ENCODE results near the gene TAF4. TPM values are rescaled to one million over a fixed set of nuclear protein-coding genes. Genes with fewer than 3 reads are reported as not detected.
A peak's percentile ranks its signal among the peaks of the same experiment; 100 is the strongest.

Gene TAF4
- total and polyA plus RNA-seq, 2 donors = 3.4 to 12.0 TPM

- H3K9me3 ChIP-seq (ENCODE audit: control insufficient read depth in 2 of 2, insufficient read depth in 1 of 2, low read length in 1 of 2) = no peaks in the 10 kb centered on the region
- WGBS = 65% methylated on average over 6 of the region's 6 CpGs
- H3K27ac ChIP-seq (ENCODE audit: low read depth in 1 of 2, low read length in 1 of 2) = no peak overlapping the region
- H3K4me1 ChIP-seq (ENCODE audit: control insufficient read depth in 2 of 2, insufficient read depth in 2 of 2, low read length in 2 of 2) = no peaks in the 10 kb centered on the region
- H3K36me3 ChIP-seq (ENCODE audit: control insufficient read depth in 2 of 2, insufficient read depth in 2 of 2, low read length in 1 of 2) = peaks cover 0 to 3% of the 10 kb centered on the region in 2 donors
- no peaks in the 10 kb centered on the region for H3K27me3 ChIP-seq (ENCODE audit: control insufficient read depth in 2 of 2, insufficient read depth in 1 of 2, low read length in 1 of 2)
- no peak overlapping the region for H3K4me3 ChIP-seq (ENCODE audit: low read length in 2 of 2)
- DNase-seq (ENCODE audit: low read depth in 6 of 9, low spot score in 9 of 9) = no peak
Observed at GRCh38 chr20:62044631-62045030, 21.1 kb downstream of the TAF4 start.

- Histone ChIP-seq H3K27ac (ENCODE audit: low read depth in 1 of 2, low read length in 1 of 2) (no peak overlapping the region), H3K4me1 (ENCODE audit: control insufficient read depth in 2 of 2, insufficient read depth in 2 of 2, low read length in 2 of 2) (no peaks in the 10 kb centered on the region), H3K27me3 (ENCODE audit: control insufficient read depth in 2 of 2, insufficient read depth in 1 of 2, low read length in 1 of 2) (no peaks in the 10 kb centered on the region), H3K36me3 (ENCODE audit: control insufficient read depth in 2 of 2, insufficient read depth in 2 of 2, low read length in 1 of 2) (no peaks in the 10 kb centered on the region), H3K4me3 (ENCODE audit: low read length in 2 of 2) (no peak overlapping the region), H3K9me3 (ENCODE audit: control insufficient read depth in 2 of 2, insufficient read depth in 1 of 2, low read length in 1 of 2) (no peaks in the 10 kb centered on the region)
- WGBS = 98% methylated on average over 17 of the region's 17 CpGs
- DNase-seq (ENCODE audit: low read depth in 6 of 9, low spot score in 9 of 9) = no peak
Observed at GRCh38 chr20:62043131-62043914, 22.4 kb downstream of the TAF4 start.

GRCh38 chr20:62042025-62042820 lies 23.5 kb downstream of the TAF4 start:
- 95% methylated on average over 22 of the region's 22 CpGs for WGBS
- Histone ChIP-seq H3K27ac (ENCODE audit: low read depth in 1 of 2, low read length in 1 of 2) (no peak overlapping the region), H3K4me1 (ENCODE audit: control insufficient read depth in 2 of 2, insufficient read depth in 2 of 2, low read length in 2 of 2) (no peaks in the 10 kb centered on the region), H3K27me3 (ENCODE audit: control insufficient read depth in 2 of 2, insufficient read depth in 1 of 2, low read length in 1 of 2) (no peaks in the 10 kb centered on the region), H3K4me3 (ENCODE audit: low read length in 2 of 2) (no peak overlapping the region), H3K9me3 (ENCODE audit: control insufficient read depth in 2 of 2, insufficient read depth in 1 of 2, low read length in 1 of 2) (peaks cover 0 to 4% of the 10 kb centered on the region in 2 donors), H3K36me3 (ENCODE audit: control insufficient read depth in 2 of 2, insufficient read depth in 2 of 2, low read length in 1 of 2) (no peaks in the 10 kb centered on the region)
- DNase-seq (ENCODE audit: low read depth in 6 of 9, low spot score in 9 of 9) = no peak

- DNase-seq (ENCODE audit: low read depth in 6 of 9, low spot score in 9 of 9) = no peak
- no peaks in the 10 kb centered on the region for H3K4me1 ChIP-seq (ENCODE audit: control insufficient read depth in 2 of 2, insufficient read depth in 2 of 2, low read length in 2 of 2)
- H3K36me3 ChIP-seq (ENCODE audit: control insufficient read depth in 2 of 2, insufficient read depth in 2 of 2, low read length in 1 of 2) = no peaks in the 10 kb centered on the region
- 97% methylated on average over 13 of the region's 13 CpGs for WGBS
- H3K4me3 ChIP-seq (ENCODE audit: low read length in 2 of 2) = no peak overlapping the region
- peaks cover 0 to 4% of the 10 kb centered on the region in 2 donors for H3K9me3 ChIP-seq (ENCODE audit: control insufficient read depth in 2 of 2, insufficient read depth in 1 of 2, low read length in 1 of 2)
- no peak overlapping the region for H3K27ac ChIP-seq (ENCODE audit: low read depth in 1 of 2, low read length in 1 of 2)
- no peaks in the 10 kb centered on the region for H3K27me3 ChIP-seq (ENCODE audit: control insufficient read depth in 2 of 2, insufficient read depth in 1 of 2, low read length in 1 of 2)
Observed at GRCh38 chr20:62040933-62041332, 24.7 kb downstream of the TAF4 start.

- no peaks in the 10 kb centered on the region for H3K4me1 ChIP-seq (ENCODE audit: control insufficient read depth in 2 of 2, insufficient read depth in 2 of 2, low read length in 2 of 2)
- 97% methylated on average over 25 of the region's 25 CpGs for WGBS
- DNase-seq (ENCODE audit: low read depth in 6 of 9, low spot score in 9 of 9) = no peak
- no peaks in the 10 kb centered on the region for H3K36me3 ChIP-seq (ENCODE audit: control insufficient read depth in 2 of 2, insufficient read depth in 2 of 2, low read length in 1 of 2)
- H3K4me3 ChIP-seq (ENCODE audit: low read length in 2 of 2) = no peak overlapping the region
- H3K27ac ChIP-seq (ENCODE audit: low read depth in 1 of 2, low read length in 1 of 2) = no peak overlapping the region
- H3K9me3 ChIP-seq (ENCODE audit: control insufficient read depth in 2 of 2, insufficient read depth in 1 of 2, low read length in 1 of 2) = peaks cover 0 to 4% of the 10 kb centered on the region in 2 donors
- no peaks in the 10 kb centered on the region for H3K27me3 ChIP-seq (ENCODE audit: control insufficient read depth in 2 of 2, insufficient read depth in 1 of 2, low read length in 1 of 2)
Observed at GRCh38 chr20:62040381-62040922, 25.2 kb downstream of the TAF4 start.

GRCh38 chr20:62039738-62040137 lies 25.9 kb downstream of the TAF4 start:
- Histone ChIP-seq H3K36me3 (ENCODE audit: control insufficient read depth in 2 of 2, insufficient read depth in 2 of 2, low read length in 1 of 2) (no peaks in the 10 kb centered on the region), H3K9me3 (ENCODE audit: control insufficient read depth in 2 of 2, insufficient read depth in 1 of 2, low read length in 1 of 2) (peaks cover 0 to 4% of the 10 kb centered on the region in 2 donors), H3K27ac (ENCODE audit: low read depth in 1 of 2, low read length in 1 of 2) (no peak overlapping the region), H3K4me3 (ENCODE audit: low read length in 2 of 2) (no peak overlapping the region), H3K27me3 (ENCODE audit: control insufficient read depth in 2 of 2, insufficient read depth in 1 of 2, low read length in 1 of 2) (no peaks in the 10 kb centered on the region), H3K4me1 (ENCODE audit: control insufficient read depth in 2 of 2, insufficient read depth in 2 of 2, low read length in 2 of 2) (no peaks in the 10 kb centered on the region)
- DNase-seq (ENCODE audit: low read depth in 6 of 9, low spot score in 9 of 9) = no peak
- 98% methylated on average over 6 of the region's 6 CpGs for WGBS

GRCh38 chr20:62032609-62033368 lies 32.9 kb downstream of the TAF4 start:
- no peak overlapping the region for H3K4me3 ChIP-seq (ENCODE audit: low read length in 2 of 2)
- H3K4me1 ChIP-seq (ENCODE audit: control insufficient read depth in 2 of 2, insufficient read depth in 2 of 2, low read length in 2 of 2) = peaks cover 15 to 35% of the 10 kb centered on the region in 2 donors
- 85% methylated on average over 13 of the region's 13 CpGs for WGBS
- no peak for DNase-seq (ENCODE audit: low read depth in 6 of 9, low spot score in 9 of 9)
- H3K27ac ChIP-seq (ENCODE audit: low read depth in 1 of 2, low read length in 1 of 2) = no peak overlapping the region
- no peaks in the 10 kb centered on the region for H3K27me3 ChIP-seq (ENCODE audit: control insufficient read depth in 2 of 2, insufficient read depth in 1 of 2, low read length in 1 of 2)
- H3K9me3 ChIP-seq (ENCODE audit: control insufficient read depth in 2 of 2, insufficient read depth in 1 of 2, low read length in 1 of 2) = peaks cover 0 to 4% of the 10 kb centered on the region in 2 donors
- H3K36me3 ChIP-seq (ENCODE audit: control insufficient read depth in 2 of 2, insufficient read depth in 2 of 2, low read length in 1 of 2) = no peaks in the 10 kb centered on the region

GRCh38 chr20:62031462-62032092 lies 34.1 kb downstream of the TAF4 start:
- no peak overlapping the region for H3K4me3 ChIP-seq (ENCODE audit: low read length in 2 of 2)
- H3K4me1 ChIP-seq (ENCODE audit: control insufficient read depth in 2 of 2, insufficient read depth in 2 of 2, low read length in 2 of 2) = peaks cover 16 to 39% of the 10 kb centered on the region in 2 donors
- no peaks in the 10 kb centered on the region for H3K27me3 ChIP-seq (ENCODE audit: control insufficient read depth in 2 of 2, insufficient read depth in 1 of 2, low read length in 1 of 2)
- WGBS = 97% methylated on average over 15 of the region's 15 CpGs
- no peaks in the 10 kb centered on the region for H3K9me3 ChIP-seq (ENCODE audit: control insufficient read depth in 2 of 2, insufficient read depth in 1 of 2, low read length in 1 of 2)
- peak overlapping the region; percentile 88 to 91 for H3K27ac ChIP-seq (ENCODE audit: low read depth in 1 of 2, low read length in 1 of 2)
- DNase-seq (ENCODE audit: low read depth in 6 of 9, low spot score in 9 of 9) = no peak
- H3K36me3 ChIP-seq (ENCODE audit: control insufficient read depth in 2 of 2, insufficient read depth in 2 of 2, low read length in 1 of 2) = no peaks in the 10 kb centered on the region

All from thymus (tissue), 11 donors.